Breast epithelium (tissue), 3 donors: ENCODE data around the gene RAB42.

Experiments
- CTCF ChIP-seq, 3 donors: fragments of 450-650 bp; IDR thresholded peaks; one replicate each; pipeline ENCODE4 v1.5.1; 2016 to 2017; ENCODE audit warnings: antibody characterized with exemption in 3 of 3, mild to moderate bottlenecking in 3 of 3, moderate library complexity in 3 of 3
- POLR2A ChIP-seq: fragments of 450-650 bp; IDR thresholded peaks from one replicate; pipeline ENCODE4 v1.6.1; 2016; ENCODE audit warnings: antibody characterized with exemption, mild to moderate bottlenecking, moderate library complexity

- TF ChIP-seq POLR2A: no peak
- TF ChIP-seq CTCF (IDR thresholded peaks at IDR 0.05): no peak
Measured at GRCh38 chr1:28565040-28565439, 27.0 kb upstream of the RAB42 start.
